Astrocyte of the cerebellum (primary cell): ENCODE measurements around the gene FFAR3.

Experiments used
- DNase-seq: peaks from one replicate; pipeline ENCODE4 v3.0.0-alpha.2; 2011; ENCODE audit warnings: low read depth
- H3K4me3 ChIP-seq: 2 replicates; pipeline ENCODE4 v1.5.1; 2011; ENCODE audit warnings: mild to moderate bottlenecking, low read depth, low read length, moderate library complexity
- CTCF ChIP-seq: IDR thresholded peaks from 2 replicates; pipeline ENCODE4 v1.5.1; 2012; ENCODE audit warnings: low read length, low read depth, moderate library complexity, mild to moderate bottlenecking; ENCODE audit errors: missing control alignments
- in situ Hi-C: cut with HindIII; loops from 2 replicates; pipeline ENCODE4 v1.10.0; 2017; ENCODE audit warnings: low sequenced_read_pairs

The FFAR3 gene

GRCh38 chr19:35329323-35329722 is 28.9 kb upstream of the FFAR3 start:
- no peak overlapping the region for H3K4me3 ChIP-seq
- in situ Hi-C loops = no loop called here
- DNase-seq = no peak
- no peak for TF ChIP-seq CTCF

GRCh38 chr19:35330475-35330874 is 27.8 kb upstream of the FFAR3 start:
- no peak for DNase-seq

GRCh38 chr19:35331551-35332214 is 26.6 kb upstream of the FFAR3 start:
- no peak overlapping the region for H3K4me3 ChIP-seq
- no peak for TF ChIP-seq CTCF
- DNase-seq = no peak
- in situ Hi-C loops = no loop called here

More at GRCh38 chr19:35330475-35330874, 27.8 kb upstream of the FFAR3 start:
- TF ChIP-seq CTCF = no peak
- no peak overlapping the region for H3K4me3 ChIP-seq
- in situ Hi-C loops = no loop called here

- no peak overlapping the region for H3K4me3 ChIP-seq
- in situ Hi-C loops = no loop called here
- no peak for TF ChIP-seq CTCF
- DNase-seq = no peak
Observed at GRCh38 chr19:35332817-35333216, 25.4 kb upstream of the FFAR3 start.

GRCh38 chr19:35334144-35334753 is 24.0 kb upstream of the FFAR3 start:
- no peak for TF ChIP-seq CTCF
- no peak overlapping the region for H3K4me3 ChIP-seq
- no peak for DNase-seq
- in situ Hi-C loops = no loop called here

GRCh38 chr19:35336166-35336955 is 21.9 kb upstream of the FFAR3 start:
- in situ Hi-C loops = no loop called here
- H3K4me3 ChIP-seq = no peak overlapping the region
- no peak for DNase-seq
- TF ChIP-seq CTCF = no peak
